KMS-11 (cell line): ENCODE results near the gene RAB6B.
A peak's percentile ranks its signal among the peaks of the same experiment; 100 is the strongest.

ENCODE experiments used
- H2AFZ ChIP-seq: fragments of 200-600 bp; sonication (generic); 2 replicates; pipeline ENCODE4 v1.6.1; 2016; ENCODE audit warnings: antibody characterized with exemption, mixed run types, low read depth
- H3K27ac ChIP-seq: fragments of 200-600 bp; sonication (generic); 2 replicates; pipeline ENCODE4 v1.6.1; 2016; ENCODE audit warnings: mild to moderate bottlenecking, mixed run types
- H3K27me3 ChIP-seq: fragments of 200-600 bp; sonication (generic); 2 replicates; pipeline ENCODE4 v1.6.1; 2017; ENCODE audit warnings: mild to moderate bottlenecking, low read depth, mixed run types, moderate library complexity; ENCODE audit not compliant: insufficient read depth
- H3K36me3 ChIP-seq: fragments of 200-600 bp; sonication (generic); 2 replicates; pipeline ENCODE4 v1.6.1; 2017; ENCODE audit warnings: mild to moderate bottlenecking, mixed run types; ENCODE audit not compliant: insufficient read depth
- H3K4me1 ChIP-seq: fragments of 200-600 bp; sonication (generic); 2 replicates; pipeline ENCODE4 v1.6.1; 2016; ENCODE audit warnings: mild to moderate bottlenecking, low read depth, mixed run types; ENCODE audit not compliant: poor library complexity, severe bottlenecking
- H3K4me2 ChIP-seq: fragments of 200-600 bp; sonication (generic); 2 replicates; pipeline ENCODE4 v1.7.0; 2016; ENCODE audit warnings: mild to moderate bottlenecking, mixed run types
- H3K4me3 ChIP-seq: fragments of 200-600 bp; sonication (generic); IDR thresholded peaks from 2 replicates; pipeline ENCODE4 v1.6.1; 2017; ENCODE audit warnings: low read depth, low read length, mixed read lengths; ENCODE audit not compliant: insufficient read depth
- H3K79me2 ChIP-seq: fragments of 200-600 bp; sonication (generic); 2 replicates; pipeline ENCODE4 v1.6.1; 2016; ENCODE audit warnings: low read depth, mixed run types; ENCODE audit not compliant: insufficient read depth
- H3K9ac ChIP-seq: fragments of 200-600 bp; sonication (generic); 2 replicates; pipeline ENCODE4 v1.6.1; 2016; ENCODE audit warnings: mild to moderate bottlenecking, mixed run types
- H4K20me1 ChIP-seq: fragments of 200-600 bp; sonication (generic); 2 replicates; pipeline ENCODE4 v1.6.1; 2016; ENCODE audit warnings: mild to moderate bottlenecking, mixed run types; ENCODE audit not compliant: insufficient read depth
- CTCF ChIP-seq: fragments of 200-600 bp; sonication (generic); conservative IDR thresholded peaks from 2 replicates; pipeline ENCODE4 v1.6.1; 2017; ENCODE audit warnings: low read depth, mild to moderate bottlenecking, antibody characterized with exemption, low read length, moderate library complexity, mixed read lengths

RAB6B gene

GRCh38 chr3:133943031-133943535, 47.4 kb upstream of the RAB6B start:
- H3K4me3 ChIP-seq, result no peak overlapping the region
- no peak overlapping the region for H3K27ac ChIP-seq
- no peak overlapping the region for H2AFZ ChIP-seq
- no peaks in the 10 kb centered on the region for H3K79me2 ChIP-seq
- no peak overlapping the region for H3K9ac ChIP-seq
- H3K4me1 ChIP-seq, result peaks cover 50% of the 10 kb centered on the region
- peak overlapping the region; percentile 49; the same call in 1 of the 2 replicates for H3K4me2 ChIP-seq
- no peaks in the 10 kb centered on the region for H3K36me3 ChIP-seq
- no peaks in the 10 kb centered on the region for H4K20me1 ChIP-seq
- TF ChIP-seq CTCF, result no peak
- no peaks in the 10 kb centered on the region for H3K27me3 ChIP-seq

DNA sequence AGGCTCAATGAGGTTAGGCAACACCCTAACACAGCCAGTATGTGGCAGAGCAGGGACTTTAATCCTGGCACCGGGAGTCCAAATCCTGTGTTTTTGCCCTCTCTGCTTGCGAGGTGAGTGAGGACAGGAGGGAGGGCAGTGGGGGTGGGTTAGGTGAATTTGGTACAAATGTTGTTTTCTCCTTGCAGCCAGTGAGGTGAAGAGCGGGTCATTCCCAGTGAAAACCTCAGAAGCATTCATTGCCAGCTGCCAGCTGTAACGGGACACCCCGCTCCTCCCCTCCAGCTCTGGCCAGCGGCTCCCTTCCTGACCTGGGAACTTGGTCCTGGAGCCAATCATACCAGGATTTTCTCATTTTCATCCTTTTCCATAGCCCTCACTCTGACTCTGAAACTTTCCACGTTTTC, 45.7 kb upstream of the RAB6B start:
- H3K4me1 ChIP-seq, result peaks cover 42% of the 10 kb centered on the region
- no peak overlapping the region for H3K4me3 ChIP-seq
- H3K4me2 ChIP-seq, result no peak overlapping the region
- no peak overlapping the region for H2AFZ ChIP-seq
- H4K20me1 ChIP-seq, result no peaks in the 10 kb centered on the region
- H3K27me3 ChIP-seq, result no peaks in the 10 kb centered on the region
- no peak overlapping the region for H3K27ac ChIP-seq
- no peaks in the 10 kb centered on the region for H3K79me2 ChIP-seq
- TF ChIP-seq CTCF, result no peak
- H3K9ac ChIP-seq, result no peak overlapping the region
- no peaks in the 10 kb centered on the region for H3K36me3 ChIP-seq

DNA sequence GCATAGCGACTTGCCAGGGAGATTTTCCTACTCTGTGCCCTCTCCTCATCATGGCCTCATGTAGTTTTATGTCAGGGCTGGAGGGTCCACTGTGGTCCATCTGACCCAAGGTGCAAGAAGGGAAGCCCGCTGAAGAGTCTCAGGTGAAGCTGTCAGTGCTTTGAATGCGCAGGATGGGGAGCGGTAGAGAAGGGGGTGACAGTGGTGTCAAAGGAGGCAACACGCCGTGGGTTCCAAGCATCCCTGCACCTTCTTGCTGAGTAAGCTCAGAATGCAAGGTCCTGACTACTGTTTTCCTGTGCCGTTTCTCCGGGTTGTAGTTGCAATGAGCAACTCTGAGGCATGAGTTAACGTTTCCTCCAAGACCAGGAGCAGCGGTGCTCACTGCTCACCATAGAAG, 44.9 kb upstream of the RAB6B start:
- Histone ChIP-seq H3K4me1 (peaks cover 33% of the 10 kb centered on the region), H3K36me3 (no peaks in the 10 kb centered on the region)

GRCh38 chr3:133939463-133939835, 43.8 kb upstream of the RAB6B start:
- H3K4me3 ChIP-seq, result no peak overlapping the region
- H2AFZ ChIP-seq, result no peak overlapping the region
- H3K9ac ChIP-seq, result no peak overlapping the region
- no peak overlapping the region for H3K27ac ChIP-seq
- H3K27me3 ChIP-seq, result no peaks in the 10 kb centered on the region
- no peaks in the 10 kb centered on the region for H3K36me3 ChIP-seq
- no peak for TF ChIP-seq CTCF
- no peak overlapping the region for H3K4me2 ChIP-seq
- H3K4me1 ChIP-seq, result peaks cover 24% of the 10 kb centered on the region
- H4K20me1 ChIP-seq, result no peaks in the 10 kb centered on the region
- no peaks in the 10 kb centered on the region for H3K79me2 ChIP-seq

More for the DNA sequence above, 44.9 kb upstream of the RAB6B start:
- H3K9ac ChIP-seq, result no peak overlapping the region
- no peak for TF ChIP-seq CTCF
- no peaks in the 10 kb centered on the region for H3K27me3 ChIP-seq
- H3K79me2 ChIP-seq, result no peaks in the 10 kb centered on the region
- H3K4me2 ChIP-seq, result no peak overlapping the region
- no peak overlapping the region for H2AFZ ChIP-seq
- H3K27ac ChIP-seq, result no peak overlapping the region
- H4K20me1 ChIP-seq, result no peaks in the 10 kb centered on the region
- no peak overlapping the region for H3K4me3 ChIP-seq
